ENCODE data around the gene DPH3. TPM values are rescaled to one million over a fixed set of nuclear protein-coding genes. Genes with fewer than 3 reads are reported as not detected.

The DPH3 gene
- total RNA-seq, 1 donor from 2014 or later = 5.5 TPM

GRCh38 chr3:16242177-16242576 is 22.6 kb downstream of the DPH3 start:
- Histone ChIP-seq H3K27me3 (no peaks in the 10 kb centered on the region), H3K9me3 (no peaks in the 10 kb centered on the region), H3K4me3 (no peak overlapping the region), H3K27ac (no peak overlapping the region), H3K4me1 (peaks cover 0 to 14% of the 10 kb centered on the region in 2 donors), H3K36me3 (no peaks in the 10 kb centered on the region)
- intact Hi-C loops (cut with DNase I) = no loop called here
- TF ChIP-seq CTCF (IDR thresholded peaks at IDR 0.05) = no peak
- no peak for DNase-seq (ENCODE audit: low spot score in 2 of 2)

- H3K4me1 ChIP-seq = peaks cover 0 to 14% of the 10 kb centered on the region in 2 donors
- H3K9me3 ChIP-seq = no peaks in the 10 kb centered on the region
- intact Hi-C loops (cut with DNase I) = no loop called here
- H3K27me3 ChIP-seq = no peaks in the 10 kb centered on the region
- DNase-seq (ENCODE audit: low spot score in 2 of 2) = no peak
- H3K36me3 ChIP-seq = no peaks in the 10 kb centered on the region
- TF ChIP-seq CTCF (IDR thresholded peaks at IDR 0.05) = no peak
- no peak overlapping the region for H3K27ac ChIP-seq
- H3K4me3 ChIP-seq = no peak overlapping the region
Measured at GRCh38 chr3:16241225-16241624, 23.5 kb downstream of the DPH3 start.

GRCh38 chr3:16240229-16241023 is 24.3 kb downstream of the DPH3 start:
- H3K27ac ChIP-seq = no peak overlapping the region
- no peak for TF ChIP-seq CTCF (IDR thresholded peaks at IDR 0.05)
- intact Hi-C loops (cut with DNase I) = no loop called here

GRCh38 chr3:16239780-16240179 is 25.0 kb downstream of the DPH3 start:
- no peak for TF ChIP-seq CTCF (IDR thresholded peaks at IDR 0.05)
- intact Hi-C loops (cut with DNase I) = no loop called here
- Histone ChIP-seq H3K4me1 (peaks cover 0 to 10% of the 10 kb centered on the region in 2 donors), H3K36me3 (no peaks in the 10 kb centered on the region), H3K27me3 (no peaks in the 10 kb centered on the region), H3K9me3 (no peaks in the 10 kb centered on the region), H3K4me3 (no peak overlapping the region), H3K27ac (no peak overlapping the region)
- DNase-seq (ENCODE audit: low spot score in 2 of 2) = no peak

More at GRCh38 chr3:16240229-16241023, 24.3 kb downstream of the DPH3 start:
- H3K36me3 ChIP-seq = no peaks in the 10 kb centered on the region
- H3K9me3 ChIP-seq = no peaks in the 10 kb centered on the region
- no peaks in the 10 kb centered on the region for H3K27me3 ChIP-seq
- DNase-seq (ENCODE audit: low spot score in 2 of 2) = no peak
- no peak overlapping the region for H3K4me3 ChIP-seq
- peaks cover 0 to 14% of the 10 kb centered on the region in 2 donors for H3K4me1 ChIP-seq

- no peak for DNase-seq (ENCODE audit: low spot score in 2 of 2)
- H3K27ac ChIP-seq = no peak overlapping the region
- H3K4me1 ChIP-seq = peaks cover 0 to 5% of the 10 kb centered on the region in 2 donors
- H3K4me3 ChIP-seq = no peak overlapping the region
- H3K27me3 ChIP-seq = no peaks in the 10 kb centered on the region
- intact Hi-C loops (cut with DNase I) = no loop called here
- H3K9me3 ChIP-seq = no peaks in the 10 kb centered on the region
- H3K36me3 ChIP-seq = no peaks in the 10 kb centered on the region
- no peak for TF ChIP-seq CTCF (IDR thresholded peaks at IDR 0.05)
Measured at GRCh38 chr3:16239086-16239770, 25.5 kb downstream of the DPH3 start.

Data from ascending aorta (tissue), 2 donors.